K562 (cell line): ENCODE data around the gene ZNF362. TPM values are rescaled to one million over a fixed set of nuclear protein-coding genes. Genes with fewer than 3 reads are reported as not detected.

Experiments
- ATF2 ChIP-seq: sonication (generic); formaldehyde crosslinking; IDR thresholded peaks from 2 replicates; pipeline ENCODE4 v1.8.1; 2022; ENCODE audit warnings: missing genetic modification reagents
- BHLHE40 ChIP-seq: IDR thresholded peaks from 2 replicates; pipeline ENCODE4 v1.6.1; 2011; ENCODE audit warnings: low read length, improper control_type of control experiment
- CLOCK ChIP-seq: fragments of 250-450 bp; sonication (Bioruptor Pico); IDR thresholded peaks from 2 replicates; pipeline ENCODE4 v1.4.0; 2020; ENCODE audit warnings: mild to moderate bottlenecking, moderate library complexity, borderline replicate concordance
- CREM ChIP-seq: IDR thresholded peaks from 2 replicates; pipeline ENCODE4 v1.6.1; 2014; ENCODE audit warnings: antibody characterized with exemption, low read depth
- ELF1 ChIP-seq: fragments of 200-800 bp; sonication (Bioruptor generic); IDR thresholded peaks from 2 replicates; pipeline ENCODE4 v1.6.1; 2016; ENCODE audit warnings: missing genetic modification characterization, missing compliant biosample characterization
- KLF6 ChIP-seq: fragments of 250-450 bp; sonication (Bioruptor Pico); IDR thresholded peaks from 2 replicates; pipeline ENCODE4 v1.4.0; 2020; ENCODE audit warnings: mild to moderate bottlenecking, moderate library complexity, borderline replicate concordance
- MITF ChIP-seq: IDR thresholded peaks from 2 replicates; pipeline ENCODE4 v1.6.1; 2014; ENCODE audit warnings: antibody characterized with exemption
- MNT ChIP-seq, 2 experiments: fragments of 450-650 bp; conservative IDR thresholded peaks; 2 replicates each; pipeline ENCODE4 v1.6.1; 2017; ENCODE audit warnings: mild to moderate bottlenecking in 2 of 2, moderate library complexity in 2 of 2
- PREB ChIP-seq: sonication (generic); formaldehyde crosslinking; IDR thresholded peaks from 2 replicates; pipeline ENCODE4 v1.8.1; 2023; ENCODE audit warnings: mild to moderate bottlenecking, missing genetic modification reagents
- SMC3 ChIP-seq: conservative IDR thresholded peaks from 2 replicates; pipeline ENCODE4 v1.6.1; 2011; ENCODE audit warnings: low read depth, low read length, improper control_type of control experiment; ENCODE audit not compliant: insufficient read depth
- TFE3 ChIP-seq: fragments of 450-650 bp; formaldehyde crosslinking; IDR thresholded peaks from 2 replicates; pipeline ENCODE4 v1.4.0; 2020; ENCODE audit warnings: mild to moderate bottlenecking, mixed read lengths
- USF2 ChIP-seq: sonication (generic); formaldehyde crosslinking; IDR thresholded peaks from 2 replicates; pipeline ENCODE4 v1.5.0; 2020; ENCODE audit warnings: missing genetic modification reagents
- ZBTB1 ChIP-seq: sonication (generic); formaldehyde crosslinking; IDR thresholded peaks from 2 replicates; pipeline ENCODE4 v1.8.1; 2023; ENCODE audit warnings: missing genetic modification reagents, low read depth, mild to moderate bottlenecking, borderline replicate concordance
- ZNF224 ChIP-seq: sonication (generic); formaldehyde crosslinking; IDR thresholded peaks from 2 replicates; pipeline ENCODE4 v1.8.0; 2022; ENCODE audit warnings: mild to moderate bottlenecking, missing genetic modification reagents
- ZNF79 ChIP-seq: fragments of 250-450 bp; sonication (Bioruptor Pico); IDR thresholded peaks from 2 replicates; pipeline ENCODE4 v1.4.0; 2020; ENCODE audit warnings: low read depth, mild to moderate bottlenecking, moderate library complexity
- polyA plus RNA-seq, 8 experiments: library from polyadenylated mRNA; depleted of rRNA in 4 of 8; stranded (reverse) in 5 of 8; unstranded in 3 of 8; fragments of >200 nt; fragmentation: Nextera tagmentation in 2 of 8; fragmentation: Illumina TruSeq in 1 of 8; extraction: Ambion mirVana in 2 of 8; extraction: Trizol in 1 of 8; gene quantifications; 2 replicates each; pipeline versions ENCODE4 v1.2.1 to v1.2.3, GENCODE V29; 2011 to 2014; ENCODE audit warnings: inconsistent platforms in 1 of 8, missing spikeins in 1 of 8
- total RNA-seq, 7 experiments: library from RNA; depleted of rRNA in 6 of 7; stranded (reverse); fragments of >200 nt in 6 of 7; fragmentation: Illumina TruSeq in 2 of 7; extraction: Trizol in 2 of 7; gene quantifications; 2 replicates each; pipeline versions ENCODE4 v1.2.1 to v1.2.3, GENCODE V29; 2011 to 2021; ENCODE audit warnings: low replicate concordance in 1 of 7

The ZNF362 gene
- total and polyA plus RNA-seq, 9 of the 15 experiments (the other 6 are each of a cell fraction or from before 2014, with no cell fraction given) = 0.01 to 1.1 (median 0.35) TPM; not detected in 1

GRCh38 chr1:33275195-33275594, 18.9 kb downstream of the ZNF362 start (continued):
- TF ChIP-seq MNT (conservative IDR thresholded peaks at IDR 0.05) (0 out of 4 replicates have a peak, but pooled peaks of 1 of the 2 experiments have one; percentile 33), ATF2 (CRISPR knock-in tag) (no peak), ZBTB1 (CRISPR knock-in tag) (peak; percentile 86), ELF1 (tag) (no peak), USF2 (CRISPR knock-in tag) (peak; percentile 58), CREM (peak; percentile 11; the same call in 1 of the 2 replicates), PREB (no peak), MITF (peak; percentile 55; the same call in 1 of the 2 replicates), KLF6 (CRISPR knock-in tag) (no peak), ZNF79 (CRISPR knock-in tag) (no peak), BHLHE40 (peak; percentile 81), SMC3 (no peak), CLOCK (CRISPR knock-in tag) (peak; percentile 44; the same call in 1 of the 2 replicates), TFE3 (CRISPR knock-in tag) (peak; percentile 77), ZNF224 (CRISPR knock-in tag) (no peak)
